ENCODE measurements around the gene F7.

The F7 gene

DNA sequence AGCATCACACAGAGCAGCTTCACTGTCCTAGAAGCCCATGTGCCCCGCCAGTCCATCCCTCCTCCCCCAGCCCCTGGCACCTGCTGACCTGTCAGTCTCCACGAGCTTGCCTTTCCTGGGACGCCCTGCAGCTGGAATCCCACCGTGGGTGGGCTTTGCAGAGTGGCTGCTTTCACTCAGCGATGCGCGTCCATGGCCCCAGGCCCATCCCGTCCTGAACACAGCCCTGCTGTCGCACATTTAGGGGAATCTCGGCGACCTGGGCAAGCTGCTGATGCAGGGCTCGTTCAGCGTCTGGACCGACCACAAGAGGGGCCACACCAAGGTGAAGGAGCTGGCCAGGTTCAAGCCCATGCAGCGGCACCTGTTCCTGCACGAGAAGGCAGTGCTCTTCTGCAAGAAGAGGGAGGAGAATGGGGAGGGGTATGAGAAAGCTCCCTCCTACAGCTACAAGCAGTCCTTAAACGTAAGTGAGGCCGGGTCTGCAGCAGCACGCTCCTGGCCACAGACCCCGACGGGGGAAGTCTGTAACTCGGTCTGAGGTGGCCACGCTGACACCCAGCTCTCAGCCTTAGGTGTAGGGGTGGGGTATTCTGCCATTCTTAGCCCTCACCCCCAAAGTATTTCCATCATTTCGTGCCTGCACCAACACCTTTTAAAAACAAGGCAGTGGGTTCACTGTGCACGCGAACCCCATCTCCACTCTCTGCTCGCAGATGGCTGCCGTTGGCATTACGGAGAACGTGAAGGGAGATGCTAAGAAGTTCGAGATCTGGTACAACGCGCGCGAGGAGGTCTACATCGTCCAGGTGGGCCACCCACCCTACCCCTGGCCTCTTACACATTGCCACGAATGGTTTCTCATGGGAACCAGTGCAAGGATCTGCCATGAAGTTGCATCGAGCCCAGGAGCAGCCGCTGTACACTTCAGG, 18.3 kb upstream of the F7 start:
- no peak for DNase-seq (ENCODE audit: low spot score)

DNA sequence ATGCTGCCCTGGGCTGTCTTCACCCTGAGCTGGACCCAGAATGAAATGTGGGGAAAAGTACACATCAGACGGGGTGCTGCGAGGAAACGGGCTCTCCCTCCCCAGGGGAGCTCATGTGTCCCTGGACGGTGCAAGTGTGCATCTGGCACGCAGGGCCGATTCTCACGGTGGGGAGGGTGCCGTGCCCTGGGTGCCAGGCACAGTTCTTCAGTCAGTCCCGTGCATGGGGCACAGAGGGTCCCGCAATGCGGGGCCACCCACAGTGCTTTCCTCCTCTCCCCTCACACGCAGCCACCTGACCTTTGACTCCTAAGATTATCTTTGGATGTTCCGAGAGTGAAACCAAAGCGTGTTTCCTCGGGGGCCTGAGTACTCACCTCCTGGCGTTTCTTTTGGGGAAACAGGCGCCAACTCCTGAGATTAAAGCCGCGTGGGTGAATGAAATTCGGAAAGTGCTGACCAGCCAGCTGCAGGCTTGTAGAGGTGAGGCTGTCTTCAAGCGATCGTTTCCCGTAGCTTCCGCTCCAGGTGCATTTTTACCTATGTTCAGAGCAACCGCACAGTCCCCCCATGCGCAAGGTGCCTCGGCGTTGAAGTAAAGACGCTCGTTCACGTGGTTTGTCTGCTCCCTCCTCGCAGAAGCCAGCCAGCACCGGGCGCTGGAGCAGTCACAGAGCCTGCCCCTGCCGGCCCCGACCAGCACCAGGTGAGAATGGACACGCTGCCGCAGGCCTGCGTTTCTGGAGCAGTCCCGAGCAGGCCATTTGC, 17.5 kb upstream of the F7 start:
- no peak for DNase-seq (ENCODE audit: low spot score)

- DNase-seq (ENCODE audit: low spot score): no peak
Observed at GRCh38 chr13:113088691-113089020, 16.9 kb upstream of the F7 start.

DNA sequence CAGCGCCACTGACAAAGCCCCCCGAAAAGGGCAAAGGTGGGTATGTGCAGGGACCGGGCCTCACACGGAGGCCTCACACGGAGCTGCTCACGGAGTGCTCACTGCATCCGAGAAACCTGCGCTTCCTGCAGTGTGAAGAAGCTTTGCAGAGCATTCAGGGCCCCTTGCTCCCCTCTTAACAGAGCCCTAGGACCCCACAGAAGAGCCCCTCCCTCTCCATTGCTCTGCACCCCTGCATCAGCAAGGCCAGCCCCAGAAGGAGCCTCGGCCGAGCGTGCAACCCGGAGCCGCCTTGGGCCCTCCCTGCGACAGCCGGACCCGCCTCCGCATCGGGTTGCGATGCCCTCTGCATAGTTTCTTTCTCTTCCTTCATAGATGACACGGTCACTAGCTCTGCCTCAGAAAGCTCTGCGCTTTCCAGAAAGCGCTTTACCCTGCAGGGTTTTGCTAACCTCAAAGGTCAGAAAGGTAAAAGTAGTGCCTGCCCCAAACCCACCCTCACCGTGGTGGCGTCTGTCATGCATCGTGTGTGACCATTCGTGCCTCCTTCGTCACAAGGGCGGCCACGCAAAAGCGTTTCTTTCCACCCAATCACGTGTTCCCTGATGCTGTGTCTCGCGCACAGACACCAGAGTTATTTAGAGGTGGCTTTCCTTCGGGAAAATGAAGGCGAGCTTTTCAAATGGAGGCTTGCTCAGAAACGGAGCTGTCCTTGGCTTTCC, 15.7 kb upstream of the F7 start:
- no peak for DNase-seq (ENCODE audit: low spot score)

DNA sequence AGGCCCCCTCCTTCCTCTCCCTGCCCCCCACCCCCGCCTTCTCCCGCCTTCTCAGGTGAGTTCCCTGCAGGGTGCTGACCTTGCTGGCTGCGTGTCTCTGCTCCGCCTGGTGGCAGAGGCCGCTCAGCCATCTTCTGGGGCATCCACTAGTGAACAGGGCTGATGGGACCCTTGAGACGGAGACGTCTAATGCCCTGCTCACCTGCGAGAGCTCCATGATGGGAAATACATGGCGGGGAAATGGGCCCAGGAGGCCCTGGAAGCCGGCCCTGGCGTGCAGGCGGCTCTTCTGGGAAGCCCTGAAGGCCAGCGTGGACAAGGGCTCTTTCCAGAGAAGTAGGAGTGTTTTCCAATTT, 15.2 kb upstream of the F7 start:
- no peak for DNase-seq (ENCODE audit: low spot score)

- no peak for DNase-seq (ENCODE audit: low spot score)
Observed at GRCh38 chr13:113090806-113091205, 14.8 kb upstream of the F7 start.

DNA sequence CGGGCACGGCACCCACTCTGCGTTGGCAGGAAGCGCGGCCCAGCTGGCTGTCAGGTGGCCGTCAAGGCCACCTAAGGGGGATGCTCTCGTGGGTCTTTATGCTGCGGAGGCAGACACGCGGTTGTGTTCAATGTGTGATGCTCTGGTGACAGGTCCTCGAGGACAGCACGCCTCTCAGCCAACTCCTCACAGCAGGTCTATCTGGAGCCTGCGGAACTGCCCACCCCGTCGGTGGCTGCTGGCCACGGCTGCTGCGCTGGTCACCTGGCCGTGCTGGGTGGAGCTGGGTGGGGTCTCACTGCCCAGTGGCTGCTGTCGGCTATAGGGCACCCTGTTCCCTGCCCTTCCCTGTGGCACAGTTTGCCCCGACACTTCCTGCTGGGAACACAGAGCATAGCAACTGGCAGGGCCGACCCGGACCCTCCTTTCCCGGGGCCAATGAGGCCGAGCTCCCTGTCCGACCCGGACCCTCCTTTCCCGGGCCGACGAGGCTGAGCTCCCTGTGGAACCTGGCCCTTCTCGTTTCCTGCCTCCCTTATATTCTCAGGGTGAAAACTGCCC, 14.3 kb upstream of the F7 start:
- DNase-seq (ENCODE audit: low spot score): no peak

GRCh38 chr13:113091891-113092775, 13.5 kb upstream of the F7 start:
- no peak for DNase-seq (ENCODE audit: low spot score)

- no peak for DNase-seq (ENCODE audit: low spot score)
Observed at GRCh38 chr13:113092776-113093579, 12.6 kb upstream of the F7 start.

DNA sequence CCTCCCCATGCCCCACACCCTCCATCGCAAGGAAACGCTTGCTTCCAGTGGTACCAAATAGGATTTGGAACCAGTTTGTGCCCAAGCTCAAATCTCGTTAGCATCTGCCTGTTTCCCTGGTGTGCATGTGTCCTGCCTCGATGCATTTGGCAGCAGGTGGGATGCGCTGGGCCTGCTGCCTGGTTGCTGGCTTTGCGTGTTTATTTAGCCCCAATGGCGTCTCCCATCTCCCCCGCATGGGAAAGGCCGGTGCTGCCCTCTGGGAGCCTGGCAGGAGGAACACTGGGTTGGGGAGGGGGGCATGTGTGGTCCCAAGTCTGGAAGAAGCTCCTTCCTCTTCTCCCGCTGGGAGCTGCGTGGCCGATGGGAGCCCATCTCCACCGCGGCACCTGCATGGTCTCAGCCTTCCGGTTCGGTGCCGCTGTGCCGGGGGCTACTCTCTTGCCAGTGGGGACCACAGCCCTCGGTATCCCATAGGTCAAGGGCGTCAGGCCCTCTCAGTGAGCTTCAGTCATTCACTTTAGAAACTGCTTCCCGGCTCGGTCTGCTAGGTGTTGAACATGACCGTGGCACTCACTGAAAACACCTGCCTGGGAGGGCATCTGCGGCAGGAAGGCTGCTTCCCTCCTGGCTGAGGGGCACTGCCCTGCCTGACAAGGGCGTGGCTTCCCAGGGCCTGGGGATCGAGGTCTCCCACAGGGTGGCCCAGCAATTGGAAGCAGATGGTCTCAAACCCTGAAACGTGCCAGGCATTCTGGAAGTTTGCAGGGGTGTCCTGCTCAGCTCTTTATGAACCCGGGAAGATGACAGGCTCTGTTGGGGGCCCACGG, 11.8 kb upstream of the F7 start:
- no peak for DNase-seq (ENCODE audit: low spot score)

DNA sequence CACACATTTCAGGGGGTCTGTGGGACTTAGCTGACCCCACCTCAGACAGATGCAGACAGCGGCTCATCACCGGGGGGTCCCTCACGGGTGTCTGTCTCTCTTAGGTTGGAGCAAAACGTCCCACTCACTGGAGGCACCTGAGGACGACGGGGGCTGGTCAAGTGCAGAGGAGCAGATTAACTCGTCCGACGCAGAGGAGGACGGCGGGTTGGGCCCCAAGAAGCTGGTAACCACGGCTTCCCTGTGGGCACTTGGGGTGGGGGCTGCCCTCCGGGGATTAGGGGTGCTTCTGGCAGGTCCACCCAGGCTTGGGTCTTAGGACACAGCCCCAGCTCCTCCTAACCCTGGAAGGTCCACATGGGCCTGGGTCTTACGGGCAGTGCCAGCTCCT, 11.2 kb upstream of the F7 start:
- DNase-seq (ENCODE audit: low spot score): no peak

- no peak for DNase-seq (ENCODE audit: low spot score)
Observed at GRCh38 chr13:113095146-113096051, 10.2 kb upstream of the F7 start.

- DNase-seq (ENCODE audit: low spot score): no peak
Observed at GRCh38 chr13:113096052-113096744, 9.4 kb upstream of the F7 start.

DNA sequence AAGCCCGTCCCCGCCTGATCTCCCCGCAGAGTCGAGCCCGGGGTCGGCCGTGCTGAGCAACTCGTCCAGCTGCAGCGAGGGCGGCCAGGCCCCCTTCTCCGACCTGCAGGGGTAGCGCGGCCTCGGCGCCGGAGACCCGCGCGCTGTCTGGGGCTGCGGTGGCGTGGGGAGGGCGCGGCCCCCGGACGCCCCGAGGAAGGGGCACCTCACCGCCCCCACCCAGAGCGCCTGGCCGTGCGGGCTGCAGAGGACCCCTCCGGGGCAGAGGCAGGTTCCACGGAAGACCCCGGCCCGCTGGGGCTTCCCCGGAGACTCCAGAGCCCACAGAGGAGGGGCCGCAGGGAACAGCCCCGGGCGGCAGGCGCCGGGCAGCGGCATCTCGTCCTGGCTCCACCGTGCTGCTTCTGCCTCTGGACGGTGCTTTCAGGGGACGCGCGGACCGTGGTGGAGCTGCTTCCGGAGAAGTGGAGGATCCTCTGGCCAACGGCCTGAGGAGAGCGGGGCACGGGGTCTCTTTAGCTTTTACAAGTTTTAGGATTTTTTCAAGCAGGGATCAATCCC, 8.8 kb upstream of the F7 start:
- no peak for DNase-seq (ENCODE audit: low spot score)

DNA sequence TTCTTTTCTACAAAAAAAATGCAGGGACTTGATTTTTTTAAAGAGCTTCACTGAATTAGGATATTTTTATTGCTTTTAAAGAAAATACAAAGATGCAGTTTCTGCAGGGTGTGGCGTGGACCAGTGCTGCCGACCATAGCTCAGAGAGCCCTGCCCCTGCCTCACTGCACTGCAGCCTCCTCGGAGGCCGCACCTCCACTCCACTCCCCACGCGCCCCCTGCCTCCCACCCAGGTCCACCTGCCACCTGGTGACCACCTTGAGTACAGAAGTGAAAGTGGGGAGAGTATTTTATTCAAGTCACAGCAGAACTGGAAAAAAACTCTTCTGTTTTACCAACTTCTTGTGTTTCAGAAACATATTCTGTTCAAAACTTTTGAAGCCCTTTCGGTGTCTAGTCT, 7.9 kb upstream of the F7 start:
- no peak for DNase-seq (ENCODE audit: low spot score)

DNA sequence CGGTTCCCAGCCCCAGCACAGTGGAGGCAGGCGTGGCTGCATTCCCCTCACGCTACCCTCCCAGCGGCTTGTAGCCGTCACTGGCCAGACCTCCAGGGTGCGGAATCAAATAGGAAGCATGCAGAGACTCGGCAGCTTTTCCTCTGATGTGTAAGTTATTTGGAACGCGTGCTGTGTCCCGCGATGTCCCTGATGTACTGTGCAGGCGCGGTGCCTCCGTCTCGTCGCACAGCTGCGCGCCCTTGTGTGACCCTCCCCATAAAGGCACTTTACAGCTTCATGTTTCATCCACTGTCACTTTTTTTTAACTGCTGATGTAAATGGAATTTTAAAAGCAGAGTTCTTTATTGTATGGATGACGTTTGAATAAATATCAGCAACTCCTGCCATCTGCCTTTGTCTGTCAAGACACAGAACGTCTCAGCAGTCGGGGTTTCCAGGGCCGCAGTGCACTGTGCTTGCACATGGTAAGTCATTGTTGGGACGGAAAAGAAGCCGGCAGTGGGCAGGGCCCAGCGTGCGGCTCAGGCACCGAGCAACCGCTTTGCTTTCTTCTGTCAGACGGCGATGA, 7.3 kb upstream of the F7 start:
- DNase-seq (ENCODE audit: low spot score): no peak

- no peak for DNase-seq (ENCODE audit: low spot score)
Observed at GRCh38 chr13:113099142-113099541, 6.4 kb upstream of the F7 start.
